CD4-positive, CD25-positive, alpha-beta regulatory T cell (primary cell): ENCODE measurements around the gene SMAD3. TPM values are rescaled to one million over a fixed set of nuclear protein-coding genes. Genes with fewer than 3 reads are reported as not detected.
"Not testable (repeated sequence)": the region's sequence is repeated elsewhere in the genome, so short reads cannot be mapped to it uniquely, and the experiment has no call there.

Experiments
- ATAC-seq, 2 donors: fragments of 150-1000 bp; cut with Tn5 transposase; one replicate each; pipeline ENCODE4 v1.10.0; 2021; ENCODE audit warnings: low read depth in 2 of 2, moderate number of reproducible peaks in 2 of 2, moderate library complexity in 1 of 2
- DNase-seq, 3 donors: peaks; one replicate each; pipeline versions ENCODE4 v3.0.0 to v3.0.0-alpha.2; 2012 to 2022; ENCODE audit warnings: mixed read lengths in 1 of 3
- H3K27ac ChIP-seq: one replicate; pipeline ENCODE4 v1.7.0; 2013; ENCODE audit warnings: mild to moderate bottlenecking, low read length; ENCODE audit not compliant: insufficient read depth, poor library complexity, severe bottlenecking
- H3K27me3 ChIP-seq: one replicate; pipeline ENCODE4 v1.7.0; 2013; ENCODE audit warnings: low read length; ENCODE audit not compliant: control insufficient read depth, insufficient read depth
- H3K36me3 ChIP-seq: one replicate; pipeline ENCODE4 v1.7.0; 2013; ENCODE audit warnings: mild to moderate bottlenecking, low read length, moderate library complexity; ENCODE audit not compliant: control insufficient read depth, insufficient read depth
- H3K4me1 ChIP-seq: 2 replicates; pipeline ENCODE4 v1.7.0; 2013; ENCODE audit warnings: mild to moderate bottlenecking, low read length; ENCODE audit not compliant: insufficient read depth, control insufficient read depth, poor library complexity, severe bottlenecking
- H3K4me3 ChIP-seq: one replicate; pipeline ENCODE4 v1.7.0; 2013; ENCODE audit warnings: low read depth, mild to moderate bottlenecking, low read length, moderate library complexity
- H3K9me3 ChIP-seq, 2 experiments: 1 replicate in 1 of 2; 2 replicates in 1 of 2; pipeline ENCODE4 v1.7.0; 2013; ENCODE audit warnings: low read length in 2 of 2, mild to moderate bottlenecking in 1 of 2, moderate library complexity in 1 of 2; ENCODE audit not compliant: control insufficient read depth in 2 of 2
- H3K27ac Mint-ChIP-seq, 3 donors: one replicate each; pipeline ENCODE4 v1.8.0; 2020 to 2022; ENCODE audit warnings: mild to moderate bottlenecking in 3 of 3, mixed read lengths in 3 of 3, moderate library complexity in 2 of 3
- H3K27me3 Mint-ChIP-seq: one replicate; pipeline ENCODE4 v1.8.0; 2022; ENCODE audit warnings: mild to moderate bottlenecking, mixed read lengths
- H3K36me3 Mint-ChIP-seq: one replicate; pipeline ENCODE4 v1.8.0; 2020; ENCODE audit warnings: mixed read lengths
- H3K4me1 Mint-ChIP-seq, 4 donors: one replicate each; pipeline ENCODE4 v1.8.0; 2020 to 2022; ENCODE audit warnings: mixed read lengths in 4 of 4, mild to moderate bottlenecking in 1 of 4
- H3K4me3 Mint-ChIP-seq, 4 donors: one replicate each; pipeline ENCODE4 v1.8.0; 2020 to 2022; ENCODE audit warnings: mild to moderate bottlenecking in 4 of 4, mixed read lengths in 4 of 4, moderate library complexity in 3 of 4
- H3K9me3 Mint-ChIP-seq, 7 donors: one replicate each; pipeline ENCODE4 v1.8.0; 2020 to 2022; ENCODE audit warnings: mixed read lengths in 7 of 7, mild to moderate bottlenecking in 3 of 7, moderate library complexity in 2 of 7
- polyA plus RNA-seq, 4 donors: library from polyadenylated mRNA; unstranded; fragments of 300-500 nt; fragmentation: Illumina TruSeq; gene quantifications; one replicate each; pipeline ENCODE4 v1.2.3, GENCODE V29; 2021
- total RNA-seq: library from RNA; stranded (reverse); gene quantifications from one replicate; pipeline ENCODE4 v1.2.3, GENCODE V29; 2022

The SMAD3 gene
- total and polyA plus RNA-seq, 5 donors from 2014 or later: 12.0 to 76.6 (median 14.7) TPM

GRCh38 chr15:67150023-67150860 lies 84.8 kb downstream of the SMAD3 start:
- Mint-ChIP-seq H3K27me3 (no peaks in the 10 kb centered on the region), H3K9me3 (peaks cover 0 to 1% (median 0%) of the 10 kb centered on the region in 7 donors), H3K27ac (peak overlapping the region; percentile 82 to 93 (median 92)), H3K36me3 (peaks cover 16% of the 10 kb centered on the region), H3K4me3 (peak overlapping the region; percentile 72 to 83 (median 72)), H3K4me1 (peaks cover 42 to 79% (median 63%) of the 10 kb centered on the region in 4 donors)
- Histone ChIP-seq H3K4me1 (peaks cover 51% of the 10 kb centered on the region), H3K4me3 (peak overlapping the region; percentile 66), H3K27me3 (no peaks in the 10 kb centered on the region), H3K9me3 (no peaks in the 10 kb centered on the region), H3K36me3 (peaks cover 12% of the 10 kb centered on the region), H3K27ac (no peak overlapping the region)
- peak; percentile 18 to 61 for ATAC-seq
- peak in 2 of 3 donors; percentile 16 to 35 for DNase-seq

- Mint-ChIP-seq H3K9me3 (peaks cover 0 to 2% (median 0%) of the 10 kb centered on the region in 7 donors), H3K36me3 (peaks cover 24% of the 10 kb centered on the region), H3K27ac (peak overlapping the region in 2 of 3 donors; percentile 29 to 46), H3K4me3 (peak overlapping the region in 2 of 4 donors; percentile 7 to 65), H3K27me3 (no peaks in the 10 kb centered on the region), H3K4me1 (peaks cover 29 to 71% (median 54%) of the 10 kb centered on the region in 4 donors)
- Histone ChIP-seq H3K27ac (no peak overlapping the region), H3K27me3 (no peaks in the 10 kb centered on the region), H3K36me3 (peaks cover 10% of the 10 kb centered on the region), H3K4me1 (peaks cover 31% of the 10 kb centered on the region), H3K4me3 (no peak overlapping the region), H3K9me3 (no peaks in the 10 kb centered on the region)
- no peak for ATAC-seq
- no peak for DNase-seq
Observed at GRCh38 chr15:67152429-67152828, 87.0 kb downstream of the SMAD3 start.

GRCh38 chr15:67153044-67153443 lies 87.6 kb downstream of the SMAD3 start:
- not testable (repeated sequence) for H3K4me3 ChIP-seq, ATAC-seq, H3K27ac ChIP-seq, H3K4me3 Mint-ChIP-seq, DNase-seq, H3K9me3 ChIP-seq, H3K9me3 Mint-ChIP-seq, H3K27me3 Mint-ChIP-seq, H3K27me3 ChIP-seq
- peak overlapping the region in 2 of 3 donors; percentile 29 to 77 for H3K27ac Mint-ChIP-seq
- peaks cover 28% of the 10 kb centered on the region for H3K36me3 Mint-ChIP-seq
- H3K4me1 Mint-ChIP-seq: peaks cover 30 to 71% (median 54%) of the 10 kb centered on the region in 4 donors
- Histone ChIP-seq H3K4me1 (peaks cover 25% of the 10 kb centered on the region), H3K36me3 (peaks cover 10% of the 10 kb centered on the region)

GRCh38 chr15:67154249-67154648 lies 88.8 kb downstream of the SMAD3 start:
- Histone ChIP-seq H3K27me3 (no peaks in the 10 kb centered on the region), H3K36me3 (peaks cover 10% of the 10 kb centered on the region), H3K4me1 (peaks cover 13% of the 10 kb centered on the region), H3K4me3 (no peak overlapping the region), H3K9me3 (no peaks in the 10 kb centered on the region), H3K27ac (no peak overlapping the region)
- ATAC-seq: no peak
- peaks cover 26 to 66% (median 44%) of the 10 kb centered on the region in 4 donors for H3K4me1 Mint-ChIP-seq
- no peak for DNase-seq
- H3K4me3 Mint-ChIP-seq: no peak overlapping the region
- peaks cover 0 to 2% (median 0%) of the 10 kb centered on the region in 7 donors for H3K9me3 Mint-ChIP-seq
- H3K36me3 Mint-ChIP-seq: peaks cover 28% of the 10 kb centered on the region
- H3K27ac Mint-ChIP-seq: peak overlapping the region in 2 of 3 donors; percentile 6 to 23
- H3K27me3 Mint-ChIP-seq: no peaks in the 10 kb centered on the region

- Histone ChIP-seq H3K4me3 (no peak overlapping the region), H3K9me3 (no peaks in the 10 kb centered on the region), H3K27ac (no peak overlapping the region), H3K4me1 (no peaks in the 10 kb centered on the region), H3K27me3 (no peaks in the 10 kb centered on the region), H3K36me3 (peaks cover 10% of the 10 kb centered on the region)
- DNase-seq (no peak), ATAC-seq (no peak)
- no peak overlapping the region for H3K4me3 Mint-ChIP-seq
- H3K9me3 Mint-ChIP-seq: peaks cover 0 to 3% (median 0%) of the 10 kb centered on the region in 7 donors
- H3K27ac Mint-ChIP-seq: no peak overlapping the region
- peaks cover 28% of the 10 kb centered on the region for H3K36me3 Mint-ChIP-seq
- no peaks in the 10 kb centered on the region for H3K27me3 Mint-ChIP-seq
- peaks cover 24 to 61% (median 40%) of the 10 kb centered on the region in 4 donors for H3K4me1 Mint-ChIP-seq
Observed at GRCh38 chr15:67156426-67156825, 91.0 kb downstream of the SMAD3 start.

GRCh38 chr15:67156834-67157233 lies 91.4 kb downstream of the SMAD3 start:
- Mint-ChIP-seq H3K4me1 (peaks cover 25 to 61% (median 40%) of the 10 kb centered on the region in 4 donors), H3K27me3 (no peaks in the 10 kb centered on the region), H3K9me3 (peaks cover 0 to 3% (median 0%) of the 10 kb centered on the region in 7 donors), H3K36me3 (peaks cover 28% of the 10 kb centered on the region), H3K27ac (peak overlapping the region in 1 of 3 donors; percentile 45), H3K4me3 (no peak overlapping the region)
- Histone ChIP-seq H3K4me3 (no peak overlapping the region), H3K27ac (no peak overlapping the region), H3K36me3 (peaks cover 10% of the 10 kb centered on the region), H3K4me1 (no peaks in the 10 kb centered on the region), H3K27me3 (no peaks in the 10 kb centered on the region), H3K9me3 (no peaks in the 10 kb centered on the region)
- ATAC-seq (no peak), DNase-seq (no peak)

GRCh38 chr15:67157521-67158252 lies 92.3 kb downstream of the SMAD3 start:
- ATAC-seq (no peak), DNase-seq (no peak)
- Histone ChIP-seq H3K27ac (no peak overlapping the region), H3K4me3 (no peak overlapping the region), H3K36me3 (peaks cover 8% of the 10 kb centered on the region), H3K27me3 (no peaks in the 10 kb centered on the region), H3K9me3 (no peaks in the 10 kb centered on the region), H3K4me1 (no peaks in the 10 kb centered on the region)
- H3K4me3 Mint-ChIP-seq: peak overlapping the region in 1 of 4 donors; percentile 73
- no peaks in the 10 kb centered on the region for H3K27me3 Mint-ChIP-seq
- peak overlapping the region; percentile 2 to 66 (median 22) for H3K27ac Mint-ChIP-seq
- peaks cover 31% of the 10 kb centered on the region for H3K36me3 Mint-ChIP-seq
- H3K4me1 Mint-ChIP-seq: peaks cover 25 to 61% (median 35%) of the 10 kb centered on the region in 4 donors
- peaks cover 0 to 3% (median 0%) of the 10 kb centered on the region in 7 donors for H3K9me3 Mint-ChIP-seq
